HG03103 (cell line): Measurements from ENCODE around the gene CAVIN1.
"Not testable (repeated sequence)": the region's sequence is repeated elsewhere in the genome, so short reads cannot be mapped to it uniquely, and the experiment has no call there.

Experiments used
- ATAC-seq: cut with Tn5 transposase; IDR thresholded peaks from one replicate; pipeline ENCODE4 v1.9.1; 2021; ENCODE audit warnings: low read depth; ENCODE audit not compliant: unreplicated experiment

CAVIN1 gene

DNA sequence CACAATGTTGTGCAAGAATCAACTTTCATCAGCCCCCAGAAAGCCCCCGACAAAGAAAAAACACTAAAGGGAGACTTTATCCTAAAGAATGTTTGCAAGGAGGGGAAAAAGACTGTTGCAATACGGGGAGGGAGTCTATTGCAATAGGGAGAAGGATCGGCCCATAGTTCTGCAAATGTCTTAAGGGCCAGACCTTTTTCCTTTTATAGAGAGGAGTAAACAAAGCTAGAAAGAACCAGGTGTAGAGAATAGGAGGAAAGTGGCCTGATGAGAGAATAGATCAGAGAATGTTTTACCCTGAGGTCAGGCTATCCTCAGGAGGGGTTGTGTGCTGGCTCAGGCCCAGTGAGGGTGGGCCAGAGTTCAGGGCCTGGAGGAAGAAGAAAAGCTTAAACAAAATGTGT, 8.7 kb upstream of the CAVIN1 start:
- no peak for ATAC-seq

DNA sequence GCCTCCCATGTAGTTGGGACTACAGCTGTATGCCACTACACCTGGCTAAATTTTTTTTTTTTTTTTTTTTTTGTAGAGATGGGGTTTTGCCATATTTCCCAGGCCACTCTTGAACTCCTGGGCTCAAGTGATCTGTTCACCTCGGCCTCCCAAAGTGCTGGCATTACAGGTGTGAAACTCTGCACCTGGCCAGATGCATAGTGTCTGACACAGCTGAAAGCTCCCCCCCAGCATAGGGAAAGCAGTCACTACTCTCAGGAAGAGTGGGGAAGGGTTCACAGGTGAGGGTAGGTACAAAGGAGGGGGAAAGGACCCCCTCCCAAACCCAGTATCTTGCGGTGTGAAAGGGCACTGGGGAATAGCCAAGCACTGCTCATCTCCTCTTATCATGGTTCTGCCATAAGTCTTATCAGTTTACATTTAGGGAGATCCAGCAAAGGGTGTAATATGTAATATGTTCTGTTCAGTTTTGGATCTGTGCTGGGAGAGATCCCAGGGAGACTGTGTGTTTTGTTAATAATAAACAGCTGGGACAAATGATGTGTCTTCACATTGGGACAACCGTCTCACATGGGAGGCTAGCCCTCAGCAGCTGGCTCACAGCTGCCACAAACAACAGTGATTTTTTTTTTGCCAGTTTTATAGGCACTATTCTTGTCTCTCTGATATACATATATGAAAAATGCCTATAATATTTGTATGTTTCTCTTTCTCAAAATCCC, 6.8 kb upstream of the CAVIN1 start:
- ATAC-seq = no peak

DNA sequence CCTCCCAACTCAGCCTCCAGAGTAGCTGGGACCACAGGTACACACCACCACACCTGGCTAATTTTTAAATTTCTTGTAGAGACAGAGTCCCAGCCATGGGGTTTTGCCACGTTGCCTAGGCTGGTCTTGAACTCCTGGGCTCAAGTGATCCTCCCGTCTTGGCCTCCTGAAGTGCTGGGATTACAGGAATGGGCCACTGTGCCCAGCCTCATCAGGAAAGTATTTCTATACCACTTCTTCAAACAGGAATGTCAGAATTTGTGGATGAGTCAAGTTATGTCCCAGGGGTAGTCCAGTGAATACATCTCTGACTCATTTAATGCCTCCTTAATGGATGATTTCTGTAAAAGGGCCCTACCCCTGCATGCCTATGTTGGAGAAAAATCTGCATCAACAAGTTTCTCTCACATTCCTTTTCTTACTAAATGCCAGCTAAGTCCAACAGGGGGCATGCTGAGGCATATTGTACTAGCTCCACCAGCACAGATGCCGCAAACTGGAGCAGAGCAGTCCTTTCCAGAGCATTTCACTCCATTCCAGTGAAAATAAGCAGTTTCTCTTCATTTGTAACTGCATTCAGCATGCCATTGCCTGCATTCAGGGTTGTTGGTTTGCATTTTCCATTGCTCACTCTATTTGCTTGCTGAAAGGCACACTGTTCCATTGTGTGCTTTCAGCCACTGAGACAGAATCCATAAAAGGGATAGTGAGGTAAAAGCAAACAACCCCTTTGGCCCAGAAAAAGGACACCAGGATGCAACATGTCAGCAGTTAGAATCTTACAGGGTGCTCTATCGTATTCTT, 5.3 kb upstream of the CAVIN1 start:
- no peak for ATAC-seq

DNA sequence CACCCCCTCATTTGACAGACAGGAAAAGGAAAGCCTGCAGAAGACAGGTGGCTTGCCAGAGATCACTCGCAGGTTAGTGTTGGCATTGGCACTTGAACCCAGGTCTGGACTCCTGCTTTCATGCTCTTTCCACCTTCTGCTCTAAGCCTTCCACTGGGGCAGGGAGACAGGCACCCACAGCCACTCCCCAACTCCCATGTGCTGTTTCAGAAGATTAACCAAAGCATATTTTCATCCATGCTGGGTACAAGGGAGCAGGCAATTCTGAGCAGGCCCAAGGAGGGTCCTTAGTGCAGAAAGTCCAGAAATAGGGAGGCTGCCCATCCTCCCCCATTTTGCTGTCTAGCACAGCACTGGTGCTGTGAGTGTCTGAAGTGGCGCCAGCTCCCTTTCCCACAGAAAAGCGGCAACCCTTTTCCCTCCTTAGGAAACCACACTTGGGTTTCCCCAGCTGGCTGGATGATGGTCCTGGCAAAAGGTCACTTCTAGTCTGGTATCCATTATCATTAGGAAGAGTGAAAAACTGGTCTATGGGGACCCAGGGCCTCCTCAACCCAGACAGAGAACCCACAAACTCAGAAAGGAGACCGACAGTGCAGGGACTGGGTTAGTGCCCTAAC, 2.0 kb upstream of the CAVIN1 start:
- no peak for ATAC-seq

DNA sequence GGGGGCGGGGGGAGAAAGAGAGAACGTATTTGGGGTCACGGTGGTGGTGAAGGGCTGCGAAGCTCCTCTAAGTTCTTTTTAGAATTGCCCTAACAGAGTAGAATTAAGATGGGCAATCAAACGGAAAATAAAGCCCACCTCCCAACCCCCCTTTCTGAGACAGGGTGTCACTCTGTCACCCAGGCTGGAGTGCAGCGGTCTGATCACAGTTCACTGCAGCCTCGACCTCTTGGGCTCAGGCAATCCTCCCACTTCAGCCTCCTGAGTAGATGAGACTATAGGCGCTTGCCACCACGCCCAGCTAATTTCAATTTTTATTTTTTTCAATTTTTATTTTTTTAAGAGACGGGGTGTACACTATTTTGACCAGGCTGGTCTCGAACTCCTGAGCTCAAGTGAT, 710 bp upstream of the CAVIN1 start:
- no peak for ATAC-seq

DNA sequence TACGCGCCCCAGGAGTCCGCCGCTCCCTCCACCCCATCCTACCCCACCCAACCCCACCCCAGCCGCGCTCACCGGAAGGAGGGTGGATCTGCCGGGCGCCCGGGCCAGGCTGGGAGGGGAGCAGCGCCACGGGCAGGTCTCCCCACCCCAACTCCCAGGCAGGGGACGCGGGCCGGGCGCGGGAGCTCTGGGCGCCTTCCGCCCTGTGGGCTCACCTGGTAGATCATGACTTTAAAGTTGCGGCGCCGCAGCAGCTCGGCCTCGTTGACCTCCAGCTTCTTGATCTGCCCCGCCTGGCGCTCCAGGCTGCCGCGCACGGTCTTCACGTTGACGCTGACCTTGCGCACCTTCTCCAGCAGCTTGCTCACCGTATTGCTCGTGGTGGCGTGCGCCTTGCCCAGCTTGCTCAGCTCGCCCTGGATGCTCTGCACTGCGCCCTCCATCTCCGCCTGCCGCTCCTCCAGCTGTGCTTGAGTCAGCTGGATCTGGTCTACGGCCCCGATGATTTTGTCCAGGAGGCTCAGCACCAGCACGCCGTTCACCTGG, 571 bp downstream of the CAVIN1 start:
- ATAC-seq = no peak

DNA sequence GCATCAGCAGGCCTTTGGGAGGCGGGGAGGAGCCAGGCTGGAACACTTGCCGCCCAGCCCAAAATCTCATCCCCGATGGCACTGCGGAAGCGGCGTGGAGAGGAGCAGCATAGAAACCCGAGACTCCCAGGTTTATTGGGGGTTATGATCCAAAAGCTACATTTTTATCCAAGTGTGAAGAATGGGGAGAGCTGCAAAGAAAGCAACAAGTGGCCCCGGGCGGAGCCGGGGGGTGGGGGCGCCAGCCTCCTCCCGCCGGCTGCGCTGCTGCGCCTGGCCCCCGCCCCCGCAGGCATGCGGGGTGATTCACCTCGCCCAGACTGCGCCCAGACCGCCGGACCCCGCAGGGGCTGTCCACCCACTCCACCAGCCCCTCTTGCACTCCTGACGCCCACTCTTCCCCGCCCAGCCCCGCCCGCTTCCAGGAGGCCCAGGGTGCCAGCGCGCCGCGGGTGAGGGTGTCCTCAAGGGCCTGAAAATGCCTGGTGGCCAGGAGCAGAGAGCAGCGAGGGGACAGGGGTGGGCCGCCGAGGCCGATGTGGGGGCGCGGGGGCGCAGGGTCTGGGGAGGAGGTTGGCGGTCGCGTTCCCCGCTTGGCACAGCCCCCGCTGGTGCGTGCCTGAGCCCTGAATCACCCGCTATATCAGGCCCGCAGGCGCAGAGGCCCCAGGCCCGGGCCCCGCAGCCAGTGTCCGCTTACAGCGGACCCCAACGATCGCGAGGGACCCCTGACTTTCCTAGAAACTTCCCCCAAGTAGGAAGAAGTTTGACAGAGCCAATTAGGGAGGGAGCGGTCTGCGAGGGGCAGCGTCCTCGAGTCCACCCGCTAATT, 1.3 kb downstream of the CAVIN1 start:
- no peak for ATAC-seq

DNA sequence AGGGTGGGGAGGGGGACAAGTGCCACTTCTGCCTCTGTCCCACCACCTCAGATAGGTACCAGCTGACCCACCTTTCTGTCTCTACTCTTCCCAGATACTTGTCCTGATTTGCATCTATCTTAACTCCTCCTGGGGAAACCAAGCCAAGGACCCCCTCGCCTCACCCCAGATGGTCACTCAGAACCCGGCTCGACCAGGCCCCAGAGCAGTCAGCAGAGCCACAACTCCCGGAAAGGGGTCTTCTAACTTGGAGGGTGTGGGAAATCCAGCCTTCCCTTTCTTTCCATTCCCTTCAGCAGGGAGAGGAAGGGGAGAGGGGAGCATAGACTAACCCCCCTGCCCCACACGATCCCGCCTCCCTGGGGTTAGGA, 1.9 kb downstream of the CAVIN1 start:
- no peak for ATAC-seq

DNA sequence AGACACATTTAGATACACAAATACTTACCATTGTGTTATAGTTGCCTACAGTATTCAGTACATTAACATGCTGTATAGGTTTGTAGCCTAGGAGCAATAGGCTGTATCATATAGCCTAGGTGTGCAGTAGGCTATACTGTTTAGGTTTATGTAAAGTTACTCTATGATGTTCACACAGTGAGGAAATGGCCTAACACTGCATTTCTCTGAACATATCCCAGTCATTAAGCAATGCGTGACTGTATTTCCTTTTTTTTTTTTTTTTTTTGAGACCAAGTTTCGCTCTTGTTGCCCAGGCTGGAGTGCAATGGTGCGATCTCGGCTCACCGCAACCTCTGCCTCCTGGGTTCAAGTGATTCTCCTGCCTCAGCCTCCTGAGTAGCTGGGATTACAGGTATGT, 5.1 kb downstream of the CAVIN1 start:
- not testable (repeated sequence) for ATAC-seq

DNA sequence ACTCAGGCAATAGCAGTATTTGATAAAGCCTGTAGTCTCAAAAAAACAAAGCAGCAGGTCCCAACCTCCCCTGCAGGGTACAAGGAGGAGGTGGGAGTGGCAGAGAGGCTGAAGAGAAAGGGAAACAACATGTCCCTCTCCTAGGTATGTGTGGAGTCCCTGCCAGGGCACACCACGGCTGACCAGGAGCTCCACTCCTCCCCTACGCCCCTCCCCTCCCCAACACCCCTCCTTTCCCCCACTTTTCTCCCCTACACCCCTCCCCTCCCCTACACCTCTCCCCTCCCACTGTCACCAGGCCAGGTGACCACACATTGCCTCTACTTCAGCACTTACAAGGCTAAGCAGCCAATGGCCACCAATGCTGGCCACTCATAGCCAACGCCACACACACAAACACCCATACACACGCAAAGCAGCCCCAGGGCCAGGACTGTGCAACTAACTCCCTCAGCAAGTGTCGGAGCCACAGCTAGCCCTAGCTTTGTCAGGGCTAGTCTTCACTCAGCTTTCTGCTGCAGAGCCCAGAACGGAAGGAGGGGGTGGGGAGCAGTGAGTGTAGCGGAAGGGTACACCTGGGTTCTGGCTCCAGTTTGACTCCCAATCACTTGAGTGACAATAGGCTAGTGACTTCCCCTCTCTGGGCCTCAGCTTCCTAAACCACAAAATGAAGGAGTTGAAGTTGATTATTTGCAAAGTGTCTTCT, 8.2 kb downstream of the CAVIN1 start:
- ATAC-seq = no peak

DNA sequence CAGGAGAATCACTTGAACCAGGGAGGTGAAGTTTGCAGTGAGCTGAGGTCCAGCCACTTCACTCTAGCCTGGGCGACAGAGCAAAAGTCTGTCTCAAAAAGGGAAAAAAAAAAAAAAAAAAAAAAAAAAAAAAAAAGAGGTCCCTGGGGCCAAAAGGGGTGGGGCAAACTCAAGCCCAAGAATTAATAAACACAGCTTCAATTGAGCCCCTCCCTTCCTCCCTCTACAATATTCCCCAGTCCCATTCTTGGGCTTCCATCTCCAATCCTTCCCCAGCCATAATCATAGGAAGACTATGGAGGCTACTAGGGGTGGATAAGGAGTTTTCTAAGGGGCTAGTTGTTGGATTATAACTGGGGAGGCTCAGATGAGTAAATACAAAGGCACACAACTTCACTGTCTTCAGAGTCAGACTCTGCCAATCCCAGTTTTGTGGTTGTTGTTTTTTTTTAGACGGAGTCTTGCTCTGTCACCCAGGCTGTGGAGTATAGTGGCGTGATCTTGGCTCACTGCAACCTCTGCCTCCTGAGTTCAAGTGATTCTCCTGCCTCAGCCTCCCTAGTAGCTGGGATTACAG, 9.5 kb downstream of the CAVIN1 start:
- ATAC-seq = no peak

DNA sequence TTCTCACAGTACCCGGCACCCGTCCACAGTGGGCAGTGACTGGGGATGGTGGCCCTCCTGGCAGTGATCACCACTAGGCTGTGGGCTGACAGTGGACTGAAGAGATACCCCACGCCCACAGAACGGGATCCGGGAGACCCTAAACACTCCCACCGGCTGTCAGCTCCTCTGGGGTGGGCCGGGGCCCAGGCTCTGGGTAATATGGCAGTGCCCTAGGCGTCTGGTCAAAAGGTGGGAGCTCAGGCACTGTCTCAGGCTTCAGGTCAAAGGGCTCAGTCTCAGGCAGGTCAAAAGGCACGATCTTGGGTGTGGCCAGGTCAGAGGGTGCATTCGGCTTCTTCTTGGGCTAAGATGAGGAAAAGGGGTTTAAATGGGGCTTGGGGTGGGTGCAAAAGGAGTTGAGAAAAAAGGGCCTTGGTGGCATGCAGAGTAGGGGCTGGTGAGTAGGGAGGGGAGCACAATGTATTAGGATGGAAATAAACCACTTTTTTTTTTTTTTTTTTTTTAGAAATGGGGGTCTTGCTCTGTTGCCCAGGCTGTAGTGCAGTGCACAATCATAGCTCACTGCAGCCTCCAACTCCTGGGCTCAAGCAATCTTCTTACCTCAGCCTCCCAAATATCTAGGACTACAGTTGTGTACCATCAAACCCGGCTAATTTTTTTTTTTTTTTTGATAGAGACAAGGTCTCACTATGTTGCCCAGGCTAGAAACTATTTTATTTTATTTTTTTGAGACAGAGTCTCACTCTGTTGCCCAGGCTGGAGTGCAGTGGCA, 11.0 kb downstream of the CAVIN1 start:
- no peak for ATAC-seq

DNA sequence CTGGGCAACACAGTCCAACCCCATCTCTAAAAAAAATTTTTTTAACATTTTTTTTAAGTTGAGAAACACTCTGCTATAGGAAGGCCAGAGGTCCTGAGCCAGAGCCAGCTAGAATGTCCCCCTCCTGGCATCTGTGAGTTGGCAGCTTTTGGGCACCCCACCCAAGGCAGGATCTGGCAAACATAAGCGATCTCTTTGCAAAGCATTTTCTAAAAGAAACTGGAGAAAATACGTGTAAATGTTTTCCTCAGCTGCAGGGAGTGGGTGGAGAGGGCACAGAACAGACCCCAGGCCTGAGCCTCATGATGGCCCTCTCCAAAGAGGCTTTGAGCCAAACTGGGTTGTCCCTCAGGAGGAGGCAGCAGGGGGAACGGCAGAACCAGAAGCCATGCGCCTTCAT, 11.7 kb downstream of the CAVIN1 start:
- no peak for ATAC-seq

DNA sequence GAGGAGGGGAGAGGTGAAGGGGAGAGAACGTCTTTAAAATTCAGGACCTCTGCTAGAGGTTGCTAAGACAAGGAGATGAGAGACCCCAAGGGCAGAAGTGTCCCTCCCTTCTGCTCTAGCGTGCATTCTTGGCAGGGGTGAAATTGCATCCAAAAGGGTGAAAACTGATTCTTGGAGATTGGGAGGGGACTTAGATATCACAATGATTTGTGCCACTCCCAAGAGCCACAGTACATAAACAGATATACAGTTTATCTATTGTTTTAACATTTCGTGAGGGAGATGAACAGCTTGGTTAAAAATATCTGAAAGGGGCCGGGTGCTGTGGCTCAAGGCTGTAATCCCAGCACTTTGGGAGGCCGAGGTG, 12.8 kb downstream of the CAVIN1 start:
- ATAC-seq = no peak

DNA sequence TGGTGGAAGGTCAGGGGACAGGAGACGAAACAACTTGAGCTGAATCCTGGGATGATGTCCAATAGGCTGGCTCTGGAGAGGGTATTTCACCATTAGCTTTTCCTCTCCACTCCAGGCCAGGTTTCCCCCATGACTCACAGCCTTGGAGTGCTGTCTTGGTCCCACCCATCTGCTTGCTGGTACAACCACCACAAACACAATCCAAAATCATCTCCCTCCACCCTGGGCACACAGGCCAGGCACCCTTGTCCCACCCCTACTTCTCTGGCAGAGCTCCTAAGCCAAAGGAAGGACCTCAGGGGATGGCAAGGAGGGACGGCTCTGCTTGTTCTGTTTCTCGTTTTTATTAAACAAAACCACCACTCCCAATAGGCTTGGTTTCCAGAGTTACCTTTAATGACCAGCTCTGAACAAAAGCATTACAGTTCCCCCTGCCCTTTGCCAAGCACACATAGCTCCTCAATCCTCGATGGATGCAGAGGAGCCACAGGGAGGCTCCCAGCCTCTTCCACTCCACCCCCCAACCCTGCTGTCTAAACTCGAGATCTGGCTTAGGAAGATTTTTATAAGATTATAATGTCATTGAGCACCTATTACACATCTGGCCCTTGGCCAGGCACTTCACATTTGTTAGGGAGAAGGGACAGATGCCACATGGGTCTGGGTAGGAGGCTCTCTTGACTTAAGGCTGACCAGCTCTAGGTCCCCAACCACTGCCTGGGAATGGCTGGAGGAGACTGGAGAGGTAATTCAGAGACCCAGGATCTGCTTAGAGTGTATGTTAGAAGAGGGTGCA, 13.3 kb downstream of the CAVIN1 start:
- no peak for ATAC-seq

DNA sequence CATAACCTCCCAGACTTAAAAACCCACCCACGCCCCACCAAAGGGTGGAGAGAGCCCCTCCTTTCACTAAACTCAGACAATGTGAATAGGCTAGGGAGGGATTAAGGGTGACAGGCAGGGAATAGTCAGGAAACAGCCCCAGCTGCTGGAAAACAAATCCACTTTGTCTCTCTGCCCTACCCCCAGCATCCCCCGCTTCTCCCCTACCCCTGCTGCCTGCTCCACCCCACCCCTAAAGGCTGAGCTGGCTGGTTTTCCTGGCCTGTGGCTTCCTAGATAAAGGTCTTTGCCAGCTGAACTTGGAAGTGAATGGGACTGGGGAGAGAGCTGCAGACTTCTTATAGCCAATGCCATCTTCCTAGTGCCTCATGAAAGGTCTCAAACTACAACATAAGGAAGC, 15.0 kb downstream of the CAVIN1 start:
- ATAC-seq = no peak

DNA sequence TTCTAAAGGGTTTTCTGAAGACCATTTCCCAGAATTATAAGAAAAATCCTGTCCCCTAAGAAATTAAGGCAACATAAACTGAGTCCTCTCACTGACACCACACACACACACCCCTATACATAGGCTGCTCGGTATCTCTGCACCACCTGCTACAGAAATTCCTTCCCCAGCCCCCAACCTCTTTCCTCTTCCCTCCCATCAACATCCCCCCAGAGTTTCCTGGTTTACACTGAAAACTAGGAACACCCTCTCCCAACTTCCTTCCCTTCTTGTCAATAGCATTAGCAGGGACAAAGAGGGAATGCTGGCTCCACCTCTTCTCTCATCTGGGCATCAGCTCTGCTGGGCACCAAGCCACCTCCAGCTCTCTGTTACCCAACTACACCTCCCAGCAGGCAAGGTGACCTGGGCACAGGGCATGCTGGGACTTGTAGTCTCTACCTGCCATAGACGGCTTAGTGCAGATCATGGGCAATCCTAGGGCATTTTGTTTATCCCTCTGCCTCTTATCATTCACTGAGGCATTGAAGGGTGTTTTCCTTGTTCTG, 15.7 kb downstream of the CAVIN1 start:
- no peak for ATAC-seq
